ENCODE results near the gene SLC16A3. TPM values are rescaled to one million over a fixed set of nuclear protein-coding genes. Genes with fewer than 3 reads are reported as not detected.
A peak's percentile ranks its signal among the peaks of the same experiment; 100 is the strongest.

SLC16A3 gene
- total RNA-seq, 2 donors from 2014 or later = 5.0 to 69.2 TPM

DNA sequence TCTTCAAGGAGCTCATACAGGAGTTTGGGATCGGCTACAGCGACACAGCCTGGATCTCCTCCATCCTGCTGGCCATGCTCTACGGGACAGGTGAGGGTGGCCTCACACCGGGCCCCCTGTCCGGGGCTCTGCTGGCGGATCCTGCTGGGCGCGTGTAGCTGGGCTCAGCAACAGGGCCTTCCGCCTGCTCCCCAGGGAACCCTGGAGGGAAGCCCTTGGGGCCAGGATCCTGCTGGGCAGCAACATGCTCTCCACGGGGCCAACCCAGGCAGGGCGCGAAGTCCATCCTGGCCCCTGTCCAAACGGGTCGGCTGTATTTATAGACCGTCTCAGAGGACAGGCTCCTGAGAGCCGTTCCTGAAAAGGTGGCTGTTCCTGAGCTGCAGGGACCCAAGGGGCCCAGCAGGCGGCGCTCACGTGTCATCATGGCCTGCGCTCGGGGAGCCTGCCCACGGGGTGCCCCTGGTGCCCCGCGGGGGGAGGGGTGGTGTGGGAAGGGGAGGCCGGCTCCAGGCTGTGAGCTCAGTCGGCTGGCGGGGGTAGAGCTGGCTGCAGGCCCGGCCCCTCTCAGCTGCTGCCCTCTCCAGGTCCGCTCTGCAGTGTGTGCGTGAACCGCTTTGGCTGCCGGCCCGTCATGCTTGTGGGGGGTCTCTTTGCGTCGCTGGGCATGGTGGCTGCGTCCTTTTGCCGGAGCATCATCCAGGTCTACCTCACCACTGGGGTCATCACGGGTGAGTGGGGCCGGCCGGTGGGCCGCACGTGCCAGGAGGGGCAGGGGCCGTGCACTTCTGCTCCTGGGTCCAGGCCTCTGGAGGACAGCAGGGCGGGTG lies 7.5 kb downstream of the SLC16A3 start:
- intact Hi-C loops (cut with DNase I) = loop anchor here (10.0 kb wide), 1 partner anchor 58 kb away; no protein-coding TSS in a partner anchor
- peak overlapping the region; percentile 21 to 33 for H3K27ac ChIP-seq

DNA sequence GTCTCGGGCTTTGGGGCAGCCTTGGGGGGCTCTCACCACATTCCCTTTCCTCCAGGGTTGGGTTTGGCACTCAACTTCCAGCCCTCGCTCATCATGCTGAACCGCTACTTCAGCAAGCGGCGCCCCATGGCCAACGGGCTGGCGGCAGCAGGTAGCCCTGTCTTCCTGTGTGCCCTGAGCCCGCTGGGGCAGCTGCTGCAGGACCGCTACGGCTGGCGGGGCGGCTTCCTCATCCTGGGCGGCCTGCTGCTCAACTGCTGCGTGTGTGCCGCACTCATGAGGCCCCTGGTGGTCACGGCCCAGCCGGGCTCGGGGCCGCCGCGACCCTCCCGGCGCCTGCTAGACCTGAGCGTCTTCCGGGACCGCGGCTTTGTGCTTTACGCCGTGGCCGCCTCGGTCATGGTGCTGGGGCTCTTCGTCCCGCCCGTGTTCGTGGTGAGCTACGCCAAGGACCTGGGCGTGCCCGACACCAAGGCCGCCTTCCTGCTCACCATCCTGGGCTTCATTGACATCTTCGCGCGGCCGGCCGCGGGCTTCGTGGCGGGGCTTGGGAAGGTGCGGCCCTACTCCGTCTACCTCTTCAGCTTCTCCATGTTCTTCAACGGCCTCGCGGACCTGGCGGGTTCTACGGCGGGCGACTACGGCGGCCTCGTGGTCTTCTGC lies 8.4 kb downstream of the SLC16A3 start:
- intact Hi-C loops (cut with DNase I) = loop anchor here (10.0 kb wide), 1 partner anchor 58 kb away; no protein-coding TSS in a partner anchor
- Histone ChIP-seq H3K4me1 (replicated peaks) (peaks cover 53% of the 10 kb centered on the region), H3K4me3 (no peak overlapping the region), H3K27me3 (replicated peaks; ENCODE audit: insufficient read depth) (no peaks in the 10 kb centered on the region), H3K9me3 (no peaks in the 10 kb centered on the region), H3K36me3 (no peaks in the 10 kb centered on the region), H3K27ac (peak overlapping the region in 1 of 2 donors; percentile 33)
- 91% methylated on average over 49 of the region's 59 CpGs for WGBS
- TF ChIP-seq, protein P1, sequence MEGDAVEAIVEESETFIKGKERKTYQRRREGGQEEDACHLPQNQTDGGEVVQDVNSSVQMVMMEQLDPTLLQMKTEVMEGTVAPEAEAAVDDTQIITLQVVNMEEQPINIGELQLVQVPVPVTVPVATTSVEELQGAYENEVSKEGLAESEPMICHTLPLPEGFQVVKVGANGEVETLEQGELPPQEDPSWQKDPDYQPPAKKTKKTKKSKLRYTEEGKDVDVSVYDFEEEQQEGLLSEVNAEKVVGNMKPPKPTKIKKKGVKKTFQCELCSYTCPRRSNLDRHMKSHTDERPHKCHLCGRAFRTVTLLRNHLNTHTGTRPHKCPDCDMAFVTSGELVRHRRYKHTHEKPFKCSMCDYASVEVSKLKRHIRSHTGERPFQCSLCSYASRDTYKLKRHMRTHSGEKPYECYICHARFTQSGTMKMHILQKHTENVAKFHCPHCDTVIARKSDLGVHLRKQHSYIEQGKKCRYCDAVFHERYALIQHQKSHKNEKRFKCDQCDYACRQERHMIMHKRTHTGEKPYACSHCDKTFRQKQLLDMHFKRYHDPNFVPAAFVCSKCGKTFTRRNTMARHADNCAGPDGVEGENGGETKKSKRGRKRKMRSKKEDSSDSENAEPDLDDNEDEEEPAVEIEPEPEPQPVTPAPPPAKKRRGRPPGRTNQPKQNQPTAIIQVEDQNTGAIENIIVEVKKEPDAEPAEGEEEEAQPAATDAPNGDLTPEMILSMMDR (IDR thresholded peaks at IDR 0.05) = no peak
- TF ChIP-seq POLR2AphosphoS5 (IDR thresholded peaks at IDR 0.05) = no peak
- no peak for TF ChIP-seq POLR2A (IDR thresholded peaks at IDR 0.05)
- DNase-seq (ENCODE audit: low spot score) = no peak

More for the DNA sequence above, 7.5 kb downstream of the SLC16A3 start:
- no peak overlapping the region for H3K4me3 ChIP-seq
- no peak for DNase-seq (ENCODE audit: low spot score)
- H3K27me3 ChIP-seq (replicated peaks; ENCODE audit: insufficient read depth) = no peaks in the 10 kb centered on the region
- TF ChIP-seq, protein P1 (IDR thresholded peaks at IDR 0.05) = peak; percentile 87 to 97 (median 92)
- peak; percentile 32 for TF ChIP-seq POLR2AphosphoS5 (IDR thresholded peaks at IDR 0.05)
- no peak for TF ChIP-seq POLR2A (IDR thresholded peaks at IDR 0.05)
- no peaks in the 10 kb centered on the region for H3K36me3 ChIP-seq
- WGBS = 38% methylated on average over 40 of the region's 44 CpGs
- H3K4me1 ChIP-seq (replicated peaks) = peaks cover 49% of the 10 kb centered on the region
- H3K9me3 ChIP-seq = no peaks in the 10 kb centered on the region

DNA sequence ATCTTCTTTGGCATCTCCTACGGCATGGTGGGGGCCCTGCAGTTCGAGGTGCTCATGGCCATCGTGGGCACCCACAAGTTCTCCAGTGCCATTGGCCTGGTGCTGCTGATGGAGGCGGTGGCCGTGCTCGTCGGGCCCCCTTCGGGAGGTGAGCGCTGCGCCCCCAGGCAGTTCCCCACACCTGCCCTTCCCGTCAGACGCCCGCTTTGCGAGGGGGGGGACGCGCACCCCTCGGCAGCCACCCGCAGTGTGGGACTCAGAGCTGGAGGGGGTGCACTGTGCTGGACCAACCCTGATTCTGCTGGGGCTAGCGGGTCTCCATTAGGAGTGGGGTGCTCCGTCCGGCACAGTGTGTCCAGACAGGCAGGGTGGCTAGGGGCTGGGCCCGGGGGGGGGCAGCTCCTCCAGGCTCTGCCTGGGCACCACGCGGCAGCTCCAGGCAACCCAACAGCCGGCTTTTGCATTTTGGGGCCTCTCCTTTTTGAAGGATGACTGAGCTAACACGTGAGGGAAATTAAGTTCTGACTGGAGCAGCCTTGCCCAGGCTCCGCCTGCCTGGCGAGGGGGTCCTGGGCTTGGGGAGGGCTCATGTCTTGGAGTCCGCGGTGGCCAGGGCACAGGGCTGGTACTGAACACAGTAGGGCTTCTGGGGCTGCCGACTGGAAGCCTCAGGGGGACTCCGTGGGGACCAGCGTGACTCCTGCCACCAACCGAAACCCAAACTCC lies 9.1 kb downstream of the SLC16A3 start:
- 70% methylated on average over 25 of the region's 34 CpGs for WGBS
- Histone ChIP-seq H3K4me3 (no peak overlapping the region), H3K9me3 (no peaks in the 10 kb centered on the region), H3K4me1 (replicated peaks) (peaks cover 60% of the 10 kb centered on the region), H3K27ac (peak overlapping the region; percentile 77 to 80), H3K27me3 (replicated peaks; ENCODE audit: insufficient read depth) (no peaks in the 10 kb centered on the region), H3K36me3 (no peaks in the 10 kb centered on the region)
- DNase-seq (ENCODE audit: low spot score) = no peak
- intact Hi-C loops (cut with DNase I) = loop anchor here (10.0 kb wide), 1 partner anchor 57 kb away; no protein-coding TSS in a partner anchor
- TF ChIP-seq, protein P1 (IDR thresholded peaks at IDR 0.05) = no peak
- no peak for TF ChIP-seq POLR2AphosphoS5 (IDR thresholded peaks at IDR 0.05)

DNA sequence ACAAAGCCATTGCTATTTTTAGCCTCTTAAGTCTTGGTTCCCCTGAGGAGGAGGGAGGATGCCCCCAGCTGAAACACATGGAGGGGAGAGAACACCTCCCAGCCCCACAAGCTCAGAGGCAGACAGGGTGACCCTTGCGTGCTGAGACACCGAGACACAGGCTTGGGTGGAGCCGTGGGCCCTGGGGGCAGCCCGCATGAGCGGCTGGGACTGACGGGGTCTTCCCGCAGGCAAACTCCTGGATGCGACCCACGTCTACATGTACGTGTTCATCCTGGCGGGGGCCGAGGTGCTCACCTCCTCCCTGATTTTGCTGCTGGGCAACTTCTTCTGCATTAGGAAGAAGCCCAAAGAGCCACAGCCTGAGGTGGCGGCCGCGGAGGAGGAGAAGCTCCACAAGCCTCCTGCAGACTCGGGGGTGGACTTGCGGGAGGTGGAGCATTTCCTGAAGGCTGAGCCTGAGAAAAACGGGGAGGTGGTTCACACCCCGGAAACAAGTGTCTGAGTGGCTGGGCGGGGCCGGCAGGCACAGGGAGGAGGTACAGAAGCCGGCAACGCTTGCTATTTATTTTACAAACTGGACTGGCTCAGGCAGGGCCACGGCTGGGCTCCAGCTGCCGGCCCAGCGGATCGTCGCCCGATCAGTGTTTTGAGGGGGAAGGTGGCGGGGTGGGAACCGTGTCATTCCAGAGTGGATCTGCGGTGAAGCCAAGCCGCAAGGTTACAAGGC lies 9.8 kb downstream of the SLC16A3 start:
- H3K27ac ChIP-seq = peak overlapping the region; percentile 77 to 80
- WGBS = 28% methylated on average over 33 of the region's 33 CpGs
- H3K27me3 ChIP-seq (replicated peaks; ENCODE audit: insufficient read depth) = no peaks in the 10 kb centered on the region
- no peak overlapping the region for H3K4me3 ChIP-seq
- intact Hi-C loops (cut with DNase I) = loop anchor here (10.0 kb wide), 1 partner anchor 56 kb away; no protein-coding TSS in a partner anchor
- H3K36me3 ChIP-seq = no peaks in the 10 kb centered on the region
- no peaks in the 10 kb centered on the region for H3K9me3 ChIP-seq
- peak; percentile 86 for TF ChIP-seq POLR2A (IDR thresholded peaks at IDR 0.05)
- peak; percentile 95 for TF ChIP-seq POLR2AphosphoS5 (IDR thresholded peaks at IDR 0.05)
- TF ChIP-seq, protein P1 (IDR thresholded peaks at IDR 0.05) = peak in 1 of 4 experiments; percentile 24
- DNase-seq (ENCODE audit: low spot score) = peak; percentile 93
- peaks cover 67% of the 10 kb centered on the region for H3K4me1 ChIP-seq (replicated peaks)

Data from prostate gland (tissue), 2 donors.